ENCODE results near the gene CENPF.

DNA sequence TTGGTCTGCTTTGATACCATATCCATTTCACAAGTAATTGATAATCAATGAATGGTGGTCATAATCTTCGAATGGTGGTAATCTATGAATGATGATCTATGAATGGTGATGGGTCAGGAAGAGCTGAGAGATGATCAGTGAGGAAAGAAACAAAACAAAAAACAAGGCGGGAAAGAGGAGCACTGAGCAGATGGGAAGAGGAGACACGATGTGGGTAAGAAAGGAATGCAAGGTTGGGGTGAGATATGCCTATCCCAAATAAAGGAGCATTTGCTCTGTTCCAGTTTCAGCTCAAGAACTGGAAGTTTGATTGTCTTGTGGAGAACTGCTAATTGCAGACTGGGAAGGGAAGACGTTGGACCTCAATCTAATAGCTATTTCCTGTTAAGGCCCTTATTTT is 73.8 kb downstream of the CENPF start:
- TF ChIP-seq FOXA1 (IDR thresholded peaks at IDR 0.05) (no peak), FOXK2 (IDR thresholded peaks at IDR 0.05) (no peak), HDGF (IDR thresholded peaks at IDR 0.05; ENCODE audit: borderline replicate concordance) (no peak), FOXM1 (IDR thresholded peaks at IDR 0.05; ENCODE audit: borderline replicate concordance) (no peak), NFRKB (IDR thresholded peaks at IDR 0.05) (no peak), SUZ12 (IDR thresholded peaks at IDR 0.05) (no peak), SP1 (IDR thresholded peaks at IDR 0.05) (no peak), LEF1 (IDR thresholded peaks at IDR 0.05; ENCODE audit: borderline replicate concordance) (no peak), L3MBTL2 (conservative IDR thresholded peaks at IDR 0.05) (no peak), ELF4 (IDR thresholded peaks at IDR 0.05) (no peak), TARDBP (IDR thresholded peaks at IDR 0.05) (no peak)
- TF ChIP-seq, protein P1, sequence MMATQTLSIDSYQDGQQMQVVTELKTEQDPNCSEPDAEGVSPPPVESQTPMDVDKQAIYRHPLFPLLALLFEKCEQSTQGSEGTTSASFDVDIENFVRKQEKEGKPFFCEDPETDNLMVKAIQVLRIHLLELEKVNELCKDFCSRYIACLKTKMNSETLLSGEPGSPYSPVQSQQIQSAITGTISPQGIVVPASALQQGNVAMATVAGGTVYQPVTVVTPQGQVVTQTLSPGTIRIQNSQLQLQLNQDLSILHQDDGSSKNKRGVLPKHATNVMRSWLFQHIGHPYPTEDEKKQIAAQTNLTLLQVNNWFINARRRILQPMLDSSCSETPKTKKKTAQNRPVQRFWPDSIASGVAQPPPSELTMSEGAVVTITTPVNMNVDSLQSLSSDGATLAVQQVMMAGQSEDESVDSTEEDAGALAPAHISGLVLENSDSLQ (IDR thresholded peaks at IDR 0.05): no peak
